ENCODE results near the gene PDE3B.

The PDE3B gene

GRCh38 chr11:14813516-14813915, 169.9 kb downstream of the PDE3B start:
- no peak for DNase-seq (ENCODE audit: low read depth)
- no peak overlapping the region for H3K4me3 ChIP-seq (ENCODE audit: low read depth, low read length)
- TF ChIP-seq CTCF (conservative IDR thresholded peaks at IDR 0.05; ENCODE audit: low read depth, low read length), result no peak

- DNase-seq (ENCODE audit: low read depth), result no peak
- no peak for TF ChIP-seq CTCF (conservative IDR thresholded peaks at IDR 0.05; ENCODE audit: low read depth, low read length)
- H3K4me3 ChIP-seq (ENCODE audit: low read depth, low read length), result no peak overlapping the region
Measured at GRCh38 chr11:14818779-14819178, 175.2 kb downstream of the PDE3B start.

GRCh38 chr11:14819596-14819995, 176.0 kb downstream of the PDE3B start:
- H3K4me3 ChIP-seq (ENCODE audit: low read depth, low read length), result no peak overlapping the region
- TF ChIP-seq CTCF (conservative IDR thresholded peaks at IDR 0.05; ENCODE audit: low read depth, low read length), result no peak
- DNase-seq (ENCODE audit: low read depth), result no peak

GRCh38 chr11:14821031-14821430, 177.4 kb downstream of the PDE3B start:
- no peak for DNase-seq (ENCODE audit: low read depth)
- H3K4me3 ChIP-seq (ENCODE audit: low read depth, low read length), result no peak overlapping the region
- no peak for TF ChIP-seq CTCF (conservative IDR thresholded peaks at IDR 0.05; ENCODE audit: low read depth, low read length)

GRCh38 chr11:14826600-14826999, 183.0 kb downstream of the PDE3B start:
- no peak for DNase-seq (ENCODE audit: low read depth)
- no peak overlapping the region for H3K4me3 ChIP-seq (ENCODE audit: low read depth, low read length)

GRCh38 chr11:14835496-14836492, 192.2 kb downstream of the PDE3B start:
- DNase-seq (ENCODE audit: low read depth), result no peak
- TF ChIP-seq CTCF (conservative IDR thresholded peaks at IDR 0.05; ENCODE audit: low read depth, low read length), result no peak
- H3K4me3 ChIP-seq (ENCODE audit: low read depth, low read length), result no peak overlapping the region

More at GRCh38 chr11:14826600-14826999, 183.0 kb downstream of the PDE3B start:
- no peak for TF ChIP-seq CTCF (conservative IDR thresholded peaks at IDR 0.05; ENCODE audit: low read depth, low read length)

GRCh38 chr11:14842002-14842401, 198.4 kb downstream of the PDE3B start:
- no peak overlapping the region for H3K4me3 ChIP-seq (ENCODE audit: low read depth, low read length)
- no peak for TF ChIP-seq CTCF (conservative IDR thresholded peaks at IDR 0.05; ENCODE audit: low read depth, low read length)
- no peak for DNase-seq (ENCODE audit: low read depth)

All from choroid plexus epithelial cell (primary cell).